Right atrium auricular region (tissue), 2 donors: Measurements from ENCODE around the gene CSTPP1. TPM values are rescaled to one million over a fixed set of nuclear protein-coding genes. Genes with fewer than 3 reads are reported as not detected.
"Not testable (repeated sequence)": the region's sequence is repeated elsewhere in the genome, so short reads cannot be mapped to it uniquely, and the experiment has no call there.

Source experiments
- DNase-seq: peaks from one replicate; pipeline ENCODE4 v3.0.0-alpha.2; 2019; ENCODE audit warnings: low spot score
- H3K27ac ChIP-seq, 2 donors: fragments of 200-600 bp; sonication (generic); 1 replicate in 1 of 2; 2 replicates in 1 of 2; pipeline ENCODE4 v1.5.1; 2016 to 2019
- H3K27me3 ChIP-seq, 2 donors: fragments of 200-600 bp; sonication (generic); one replicate each; pipeline versions ENCODE4 v1.5.1 to v1.6.0; 2017 to 2019
- H3K36me3 ChIP-seq: fragments of 200-600 bp; sonication (generic); one replicate; pipeline ENCODE4 v1.5.1; 2016
- H3K4me1 ChIP-seq, 2 donors: fragments of 200-600 bp; sonication (generic); one replicate each; pipeline versions ENCODE4 v1.5.1 to v1.6.0; 2017 to 2019
- H3K4me3 ChIP-seq, 2 donors: fragments of 200-600 bp; sonication (generic); 1 replicate in 1 of 2; 2 replicates in 1 of 2; pipeline ENCODE4 v1.5.1; 2017 to 2019; ENCODE audit warnings: mild to moderate bottlenecking in 1 of 2, moderate library complexity in 1 of 2
- H3K9me3 ChIP-seq, 2 donors: fragments of 200-600 bp; sonication (generic); one replicate each; pipeline ENCODE4 v1.5.1; 2019
- total RNA-seq, 2 donors: library from RNA; depleted of rRNA; stranded (reverse); fragments of >200 nt; gene quantifications; one replicate each; pipeline ENCODE4 v1.1.0, GENCODE V29; 2016
- TF ChIP-seq, protein P1 (sequence below), 2 donors: fragments of 200-600 bp; sonication (generic); IDR thresholded peaks; one replicate each; pipeline ENCODE4 v1.5.1; 2019; ENCODE audit warnings: antibody characterized with exemption in 2 of 2

The CSTPP1 gene
- total RNA-seq, 2 donors from 2014 or later = 8.1 to 14.0 TPM

DNA sequence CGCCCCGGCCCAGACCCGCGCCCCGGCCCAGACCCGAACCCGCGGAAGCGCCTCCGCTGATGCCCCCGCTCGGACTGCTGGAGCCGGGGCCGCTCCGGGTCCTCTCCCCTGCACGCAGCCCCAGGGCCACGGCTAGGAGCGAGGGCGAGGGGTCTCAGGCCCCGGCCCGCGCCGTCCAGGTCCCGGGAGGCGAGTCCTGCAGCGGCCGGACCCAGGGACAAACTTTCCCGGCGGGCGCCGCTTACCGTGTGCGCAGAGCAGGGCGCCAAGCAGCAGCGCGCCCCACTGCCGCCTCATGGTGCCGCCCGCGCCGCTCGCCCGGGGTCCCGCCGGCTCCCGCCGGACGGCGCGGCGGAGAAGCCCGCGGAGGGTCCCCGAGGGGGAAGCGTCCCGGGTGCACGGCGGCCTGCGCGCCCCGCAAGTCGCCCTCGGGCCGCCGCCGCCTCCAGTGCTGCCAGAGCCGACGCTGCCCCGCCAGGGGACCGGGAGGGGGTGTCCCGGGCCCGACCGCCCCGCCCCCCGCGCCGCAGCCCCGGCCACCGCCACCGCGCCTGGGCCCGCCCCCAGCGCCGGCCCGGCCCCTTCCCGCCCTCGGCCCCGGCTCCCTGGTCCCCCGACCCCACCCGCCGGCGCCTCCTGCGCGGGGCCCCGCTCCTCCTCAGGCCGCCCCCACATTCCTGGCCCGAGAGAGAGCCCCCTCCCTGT lies 18.3 kb upstream of the CSTPP1 start, which contains the start of gene LRP4:
Gene LRP4 (minus strand): TSS at position 468 of the 705 bp plus-strand sequence. CDS start 171 bp downstream, at position 297.
- Histone ChIP-seq H3K27me3 (no peaks in the 10 kb centered on the region), H3K4me3 (peak within 1 kb of the TSS; percentile 59 to 74), H3K27ac (peak within 1 kb of the TSS; percentile 88 to 90), H3K9me3 (no peaks in the 10 kb centered on the region), H3K36me3 (no peaks in the 10 kb centered on the region), H3K4me1 (peaks cover 0 to 67% of the 10 kb centered on the region in 2 donors)
- TF ChIP-seq, protein P1, sequence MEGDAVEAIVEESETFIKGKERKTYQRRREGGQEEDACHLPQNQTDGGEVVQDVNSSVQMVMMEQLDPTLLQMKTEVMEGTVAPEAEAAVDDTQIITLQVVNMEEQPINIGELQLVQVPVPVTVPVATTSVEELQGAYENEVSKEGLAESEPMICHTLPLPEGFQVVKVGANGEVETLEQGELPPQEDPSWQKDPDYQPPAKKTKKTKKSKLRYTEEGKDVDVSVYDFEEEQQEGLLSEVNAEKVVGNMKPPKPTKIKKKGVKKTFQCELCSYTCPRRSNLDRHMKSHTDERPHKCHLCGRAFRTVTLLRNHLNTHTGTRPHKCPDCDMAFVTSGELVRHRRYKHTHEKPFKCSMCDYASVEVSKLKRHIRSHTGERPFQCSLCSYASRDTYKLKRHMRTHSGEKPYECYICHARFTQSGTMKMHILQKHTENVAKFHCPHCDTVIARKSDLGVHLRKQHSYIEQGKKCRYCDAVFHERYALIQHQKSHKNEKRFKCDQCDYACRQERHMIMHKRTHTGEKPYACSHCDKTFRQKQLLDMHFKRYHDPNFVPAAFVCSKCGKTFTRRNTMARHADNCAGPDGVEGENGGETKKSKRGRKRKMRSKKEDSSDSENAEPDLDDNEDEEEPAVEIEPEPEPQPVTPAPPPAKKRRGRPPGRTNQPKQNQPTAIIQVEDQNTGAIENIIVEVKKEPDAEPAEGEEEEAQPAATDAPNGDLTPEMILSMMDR (IDR thresholded peaks at IDR 0.05) = no peak
- no peak for DNase-seq

DNA sequence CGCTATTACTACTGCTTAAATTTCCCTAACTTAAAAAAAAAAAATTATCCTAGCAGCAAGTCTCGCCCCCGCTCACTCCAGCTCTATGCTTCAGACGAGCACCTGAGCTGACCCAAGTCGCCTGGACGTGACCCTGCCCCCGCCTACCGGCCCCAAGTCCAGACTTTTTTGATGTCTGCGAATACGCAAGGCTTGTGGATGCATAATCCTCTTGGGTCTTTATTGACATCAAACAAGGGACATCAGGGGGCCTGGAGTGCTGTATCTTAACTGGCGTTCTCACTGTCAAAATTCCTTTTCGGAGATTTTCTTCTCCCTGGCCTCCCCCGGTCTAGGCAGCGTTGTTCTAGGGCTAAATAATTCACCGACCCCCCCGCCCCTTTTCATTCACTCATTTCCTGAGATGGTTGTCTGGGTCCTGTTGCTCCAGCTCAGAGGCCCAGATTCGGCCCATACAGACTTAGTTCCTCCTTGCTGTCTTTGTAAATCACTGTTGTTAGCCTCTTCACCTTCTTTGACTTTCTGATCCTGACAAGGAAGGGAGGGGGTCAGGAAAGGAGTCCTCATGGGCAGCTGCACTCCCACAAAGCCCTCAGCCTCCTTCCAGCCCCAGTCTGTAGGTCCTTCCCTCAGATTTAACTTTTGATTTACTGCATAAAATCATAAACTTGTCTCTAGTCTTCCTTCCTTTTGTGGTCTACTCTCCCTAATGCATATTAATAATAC lies 17.6 kb upstream of the CSTPP1 start:
- no peak for DNase-seq
- Histone ChIP-seq H3K27ac (peak overlapping the region; percentile 62 to 75), H3K4me1 (peaks cover 0 to 60% of the 10 kb centered on the region in 2 donors), H3K4me3 (peak overlapping the region; percentile 59 to 74), H3K36me3 (no peaks in the 10 kb centered on the region), H3K9me3 (no peaks in the 10 kb centered on the region), H3K27me3 (no peaks in the 10 kb centered on the region)
- TF ChIP-seq, protein P1 (IDR thresholded peaks at IDR 0.05) = no peak

DNA sequence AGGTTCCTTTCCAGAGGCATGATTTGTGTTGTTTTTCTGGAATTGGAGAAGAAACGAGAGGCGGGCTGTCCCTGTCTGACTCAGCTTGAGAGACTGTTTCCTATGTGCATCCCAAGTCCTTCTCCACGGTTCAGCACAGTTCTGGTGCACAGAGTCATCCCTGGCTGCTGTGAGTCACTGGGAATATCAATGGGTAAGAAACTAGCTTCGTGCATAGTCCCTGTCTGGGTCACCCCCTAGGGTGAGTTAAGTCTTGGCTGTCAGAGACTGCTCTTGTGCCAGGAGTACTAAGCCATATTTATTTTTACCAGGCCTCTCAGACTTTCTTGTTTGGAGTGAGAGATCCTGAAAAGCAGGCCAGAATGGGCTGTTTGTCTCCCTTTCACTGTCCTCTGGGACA lies 15.8 kb upstream of the CSTPP1 start:
- TF ChIP-seq, protein P1 (IDR thresholded peaks at IDR 0.05) = no peak
- Histone ChIP-seq H3K4me3 (no peak overlapping the region), H3K36me3 (no peaks in the 10 kb centered on the region), H3K4me1 (peaks cover 0 to 44% of the 10 kb centered on the region in 2 donors), H3K27ac (peak overlapping the region; percentile 66 to 75), H3K27me3 (no peaks in the 10 kb centered on the region), H3K9me3 (no peaks in the 10 kb centered on the region)
- peak; percentile 88 for DNase-seq

DNA sequence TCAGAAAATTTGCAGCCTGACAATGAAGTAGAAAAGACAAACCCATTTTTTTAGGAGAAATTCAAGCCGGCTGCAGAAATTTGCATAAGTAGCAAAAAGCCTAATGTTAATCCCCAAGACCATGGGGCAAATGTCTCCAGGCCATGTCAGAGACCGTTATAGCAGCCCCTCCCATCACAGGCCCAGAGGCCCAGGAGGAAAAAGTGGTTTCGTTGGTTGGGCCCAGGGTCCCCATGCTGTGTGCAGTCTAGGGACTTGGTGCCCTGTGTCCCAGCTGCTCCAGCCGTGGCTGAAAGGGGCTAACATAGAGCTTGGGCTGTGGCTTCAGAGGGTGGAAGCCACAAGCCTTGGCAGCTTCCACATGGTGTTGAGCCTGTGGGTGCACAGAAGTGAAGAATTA lies 8.6 kb upstream of the CSTPP1 start:
- H3K27ac ChIP-seq, H3K4me1 ChIP-seq, H3K27me3 ChIP-seq, DNase-seq, H3K36me3 ChIP-seq, H3K4me3 ChIP-seq, H3K9me3 ChIP-seq: not testable (repeated sequence)

DNA sequence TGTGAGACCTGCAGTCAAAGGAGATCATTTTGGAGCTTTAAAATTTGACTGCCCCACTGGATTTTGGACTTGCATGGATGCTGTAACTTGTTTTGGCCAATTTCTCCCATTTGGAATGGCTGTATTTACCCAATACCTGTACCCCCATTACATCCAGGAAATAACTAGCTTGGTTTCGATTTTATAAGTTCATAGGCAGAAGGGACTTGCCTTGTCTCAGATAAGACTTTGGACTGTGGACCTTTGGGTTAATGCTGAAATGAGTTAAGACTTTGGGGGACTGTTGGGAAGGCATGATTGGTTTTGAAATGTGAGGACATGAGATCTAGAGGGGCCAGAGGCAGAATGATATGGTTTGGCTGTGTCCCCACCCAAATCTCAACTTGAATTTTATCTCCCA lies 7.9 kb upstream of the CSTPP1 start:
- not testable (repeated sequence) for H3K4me1 ChIP-seq, H3K36me3 ChIP-seq, DNase-seq, H3K27me3 ChIP-seq, H3K4me3 ChIP-seq, H3K27ac ChIP-seq, H3K9me3 ChIP-seq

DNA sequence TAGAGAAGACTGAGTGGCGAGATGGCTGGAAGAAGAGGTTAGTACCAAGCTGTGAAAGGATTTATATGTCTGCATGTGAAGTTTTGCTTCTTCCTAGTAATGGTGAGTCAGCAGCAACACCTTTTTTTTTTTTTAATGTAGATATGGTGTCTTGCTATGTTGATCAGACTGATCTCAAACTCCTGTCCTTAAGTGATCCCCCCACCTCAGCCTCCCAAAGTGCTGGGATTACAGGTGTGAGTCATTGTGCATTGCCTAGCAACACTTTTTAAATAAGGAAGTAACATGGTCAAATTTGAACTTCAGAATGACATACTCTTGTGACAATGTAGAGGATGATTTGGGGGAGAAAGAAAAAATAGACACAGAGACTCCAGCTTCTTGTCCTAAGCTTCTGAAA lies 6.5 kb upstream of the CSTPP1 start:
- Histone ChIP-seq H3K4me3 (no peak overlapping the region), H3K9me3 (no peaks in the 10 kb centered on the region), H3K36me3 (no peaks in the 10 kb centered on the region), H3K4me1 (no peaks in the 10 kb centered on the region), H3K27ac (no peak overlapping the region), H3K27me3 (no peaks in the 10 kb centered on the region)
- DNase-seq = no peak
- TF ChIP-seq, protein P1 (IDR thresholded peaks at IDR 0.05) = no peak
